Neural progenitor cell (in vitro differentiated cells): ENCODE data around the gene ATG13. TPM values are rescaled to one million over a fixed set of nuclear protein-coding genes. Genes with fewer than 3 reads are reported as not detected.

Source experiments
- DNase-seq: peaks from one replicate; pipeline ENCODE4 v3.0.0-alpha.2; 2016; ENCODE audit warnings: low spot score
- H2AFZ ChIP-seq: fragments of 200-600 bp; sonication (generic); replicated peaks from 2 replicates; pipeline ENCODE4 v1.6.1; 2016; ENCODE audit warnings: antibody characterized with exemption
- H3F3A ChIP-seq: fragments of 200-600 bp; sonication (generic); 2 replicates; pipeline ENCODE4 v1.6.1; 2016; ENCODE audit warnings: antibody characterized with exemption, low read depth
- H3K27ac ChIP-seq: fragments of 200-600 bp; sonication (generic); 2 replicates; pipeline ENCODE4 v1.5.1; 2016; ENCODE audit warnings: mild to moderate bottlenecking
- H3K27me3 ChIP-seq: fragments of 200-600 bp; sonication (generic); 2 replicates; pipeline ENCODE4 v1.6.1; 2016; ENCODE audit warnings: mild to moderate bottlenecking, moderate library complexity
- H3K36me3 ChIP-seq: fragments of 200-600 bp; sonication (generic); 2 replicates; pipeline ENCODE4 v1.5.1; 2016
- H3K4me1 ChIP-seq: fragments of 200-600 bp; sonication (generic); 2 replicates; pipeline ENCODE4 v1.6.1; 2016; ENCODE audit warnings: mixed run types
- H3K4me2 ChIP-seq: fragments of 200-600 bp; sonication (generic); 2 replicates; pipeline ENCODE4 v1.6.1; 2016
- H3K4me3 ChIP-seq: fragments of 200-600 bp; sonication (generic); 2 replicates; pipeline ENCODE4 v1.5.1; 2016
- H3K79me2 ChIP-seq: fragments of 200-600 bp; sonication (generic); 2 replicates; pipeline ENCODE4 v1.6.1; 2016; ENCODE audit warnings: low read depth
- H3K9ac ChIP-seq: fragments of 200-600 bp; sonication (generic); 2 replicates; pipeline ENCODE4 v1.6.1; 2016
- H3K9me3 ChIP-seq: fragments of 200-600 bp; sonication (generic); 2 replicates; pipeline ENCODE4 v1.5.1; 2016; ENCODE audit warnings: low read depth
- H4K20me1 ChIP-seq: fragments of 200-600 bp; sonication (generic); 2 replicates; pipeline ENCODE4 v1.6.1; 2016; ENCODE audit warnings: low read depth
- H3K27ac Mint-ChIP-seq: 3 replicates; pipeline ENCODE4 v1.8.0; 2021; ENCODE audit warnings: mixed read lengths
- H3K27me3 Mint-ChIP-seq: 2 replicates; pipeline ENCODE4 v1.8.0; 2022; ENCODE audit warnings: low read depth, mild to moderate bottlenecking, inconsistent platforms, moderate library complexity, mixed read lengths; ENCODE audit not compliant: insufficient read depth
- H3K36me3 Mint-ChIP-seq: 3 replicates; pipeline ENCODE4 v1.8.0; 2021; ENCODE audit warnings: mixed read lengths
- H3K4me1 Mint-ChIP-seq: 3 replicates; pipeline ENCODE4 v1.8.0; 2021; ENCODE audit warnings: mixed read lengths
- H3K4me3 Mint-ChIP-seq: 3 replicates; pipeline ENCODE4 v1.8.0; 2021; ENCODE audit warnings: mild to moderate bottlenecking, moderate library complexity, mixed read lengths
- H3K9me3 Mint-ChIP-seq: 3 replicates; pipeline ENCODE4 v1.8.0; 2020; ENCODE audit warnings: mixed read lengths
- CTCF ChIP-seq: fragments of 200-600 bp; sonication (generic); IDR thresholded peaks from 2 replicates; pipeline ENCODE4 v1.5.1; 2017; ENCODE audit warnings: antibody characterized with exemption, mild to moderate bottlenecking
- EZH2 ChIP-seq: fragments of 200-600 bp; sonication (generic); IDR thresholded peaks from 2 replicates; pipeline ENCODE4 v1.6.1; 2017; ENCODE audit warnings: antibody characterized with exemption, mild to moderate bottlenecking, moderate library complexity
- EZH2phosphoT487 ChIP-seq: fragments of 200-600 bp; sonication (generic); IDR thresholded peaks from 2 replicates; pipeline ENCODE4 v1.6.1; 2017; ENCODE audit warnings: antibody characterized with exemption
- total RNA-seq: library from RNA; depleted of rRNA; stranded (reverse); fragments of >200 nt; gene quantifications from 2 replicates; pipeline ENCODE4 v1.2.3, GENCODE V29; 2015; ENCODE audit warnings: low replicate concordance

Gene ATG13
- total RNA-seq, 1 donor from 2014 or later = 75.4 TPM

- no peak overlapping the region for H3K4me3 ChIP-seq
- H3K27ac ChIP-seq = no peak overlapping the region
- peaks cover 35% of the 10 kb centered on the region for H3K79me2 ChIP-seq
- H3K27me3 ChIP-seq = no peaks in the 10 kb centered on the region
- H4K20me1 ChIP-seq = peaks cover 14% of the 10 kb centered on the region
- Mint-ChIP-seq H3K4me1 (no peaks in the 10 kb centered on the region), H3K27me3 (no peaks in the 10 kb centered on the region), H3K27ac (no peak overlapping the region), H3K4me3 (no peak overlapping the region), H3K36me3 (peaks cover 6% of the 10 kb centered on the region), H3K9me3 (no peaks in the 10 kb centered on the region)
- H3F3A ChIP-seq = no peaks in the 10 kb centered on the region
- no peaks in the 10 kb centered on the region for H3K9me3 ChIP-seq
- no peaks in the 10 kb centered on the region for H3K36me3 ChIP-seq
- no peaks in the 10 kb centered on the region for H3K4me1 ChIP-seq
- no peak for DNase-seq
- no peak overlapping the region for H3K9ac ChIP-seq
- TF ChIP-seq EZH2phosphoT487 (no peak), EZH2 (no peak), CTCF (no peak)
- H3K4me2 ChIP-seq = no peak overlapping the region
- H2AFZ ChIP-seq = no peak overlapping the region
Measured at GRCh38 chr11:46628961-46629360, 11.6 kb downstream of the ATG13 start.

DNA sequence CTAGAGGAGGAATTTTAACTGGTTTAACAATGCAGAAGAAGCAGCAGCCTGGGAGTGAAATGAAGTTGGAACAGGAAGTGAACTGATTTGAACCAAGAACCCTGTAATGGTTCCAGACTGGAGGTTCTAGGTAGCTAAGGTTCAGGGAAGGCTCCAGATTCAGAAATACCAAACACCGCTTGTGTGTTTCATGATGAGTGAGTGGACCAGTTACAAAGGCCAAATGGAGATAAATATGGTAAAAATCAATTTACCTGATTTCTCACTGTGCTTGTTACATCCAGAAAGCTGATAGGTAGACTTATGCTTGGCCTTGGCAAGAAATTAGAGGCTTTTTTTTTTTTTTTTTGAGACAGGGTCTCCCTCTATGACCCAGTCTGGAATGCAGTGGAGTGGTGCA lies 12.9 kb downstream of the ATG13 start:
- Mint-ChIP-seq H3K27ac (no peak overlapping the region), H3K9me3 (no peaks in the 10 kb centered on the region), H3K27me3 (no peaks in the 10 kb centered on the region), H3K4me3 (no peak overlapping the region), H3K4me1 (no peaks in the 10 kb centered on the region), H3K36me3 (peaks cover 6% of the 10 kb centered on the region)
- H3K4me1 ChIP-seq = no peaks in the 10 kb centered on the region
- no peak for TF ChIP-seq CTCF
- TF ChIP-seq EZH2phosphoT487 = no peak
- TF ChIP-seq EZH2 = no peak
- no peak overlapping the region for H2AFZ ChIP-seq
- H3F3A ChIP-seq = no peaks in the 10 kb centered on the region
- no peaks in the 10 kb centered on the region for H3K9me3 ChIP-seq
- no peaks in the 10 kb centered on the region for H3K27me3 ChIP-seq
- DNase-seq = no peak
- no peak overlapping the region for H3K27ac ChIP-seq
- H3K36me3 ChIP-seq = no peaks in the 10 kb centered on the region
- H3K79me2 ChIP-seq = peaks cover 23% of the 10 kb centered on the region
- H3K4me2 ChIP-seq = no peak overlapping the region
- H3K4me3 ChIP-seq = no peak overlapping the region
- no peak overlapping the region for H3K9ac ChIP-seq
- H4K20me1 ChIP-seq = peaks cover 14% of the 10 kb centered on the region

GRCh38 chr11:46631676-46632075 lies 14.3 kb downstream of the ATG13 start:
- Histone ChIP-seq H3K9ac (no peak overlapping the region), H3K4me3 (no peak overlapping the region), H3K36me3 (no peaks in the 10 kb centered on the region), H3K4me1 (no peaks in the 10 kb centered on the region), H3F3A (no peaks in the 10 kb centered on the region), H3K4me2 (no peak overlapping the region), H3K79me2 (peaks cover 12% of the 10 kb centered on the region), H4K20me1 (peaks cover 8% of the 10 kb centered on the region), H3K9me3 (no peaks in the 10 kb centered on the region), H3K27me3 (no peaks in the 10 kb centered on the region), H2AFZ (no peak overlapping the region), H3K27ac (no peak overlapping the region)
- Mint-ChIP-seq H3K9me3 (no peaks in the 10 kb centered on the region), H3K27ac (no peak overlapping the region), H3K27me3 (no peaks in the 10 kb centered on the region), H3K4me1 (no peaks in the 10 kb centered on the region), H3K4me3 (no peak overlapping the region), H3K36me3 (no peaks in the 10 kb centered on the region)
- TF ChIP-seq EZH2phosphoT487 (no peak), CTCF (no peak), EZH2 (no peak)
- DNase-seq = no peak
